ENCODE data around the gene POLR2M.

GRCh38 chr15:57743424-57743823, 36.9 kb downstream of the POLR2M start:
- no peak for TF ChIP-seq CTCF (IDR thresholded peaks at IDR 0.05 in 8 of 11, conservative IDR thresholded peaks at IDR 0.05 in 3 of 11)
- TF ChIP-seq POLR2AphosphoS5 (IDR thresholded peaks at IDR 0.05) = no peak
- no peak for TF ChIP-seq POLR2A (IDR thresholded peaks at IDR 0.05)
